Measurements from ENCODE around the gene PDZRN3. TPM values are rescaled to one million over a fixed set of nuclear protein-coding genes. Genes with fewer than 3 reads are reported as not detected.

The PDZRN3 gene
- total and polyA plus RNA-seq, 2 donors (not counting 3 experiments of a cell fraction or from before 2014, with no cell fraction given), result not detected

DNA sequence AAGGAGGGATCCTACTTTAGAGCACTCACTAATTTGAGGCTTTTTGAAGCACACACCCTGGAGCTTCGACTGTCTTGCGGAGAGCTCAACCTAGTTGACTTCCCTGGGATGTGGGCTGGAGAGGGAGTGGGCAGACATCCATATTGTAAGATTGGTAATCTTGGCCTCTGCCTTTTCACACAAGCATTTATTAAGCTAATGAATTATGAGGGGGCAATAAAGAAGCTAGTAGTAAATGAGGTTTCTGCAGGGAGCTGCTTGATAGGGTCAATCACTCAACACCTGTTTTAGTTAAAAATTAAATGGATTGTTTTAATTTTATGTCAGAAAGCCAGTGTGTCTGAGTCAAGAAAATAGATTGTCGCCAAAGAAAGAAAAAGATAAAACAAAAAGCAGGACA, 76.3 kb downstream of the PDZRN3 start:
- Histone ChIP-seq H4K20me1 (replicated peaks; ENCODE audit: control insufficient read depth, extremely low read depth, insufficient read depth, low read length) (no peaks in the 10 kb centered on the region), H3K27me3 (ENCODE audit: control insufficient read depth in 2 of 2, insufficient read depth in 2 of 2, low read length in 2 of 2) (no peaks in the 10 kb centered on the region), H3K9me3 (replicated peaks; ENCODE audit: control insufficient read depth, insufficient read depth, low read length) (no peaks in the 10 kb centered on the region), H3K36me3 (ENCODE audit: control insufficient read depth in 2 of 2, extremely low read depth in 1 of 2, insufficient read depth in 2 of 2, low read length in 2 of 2) (no peaks in the 10 kb centered on the region), H3K4me2 (ENCODE audit: insufficient read depth, low read length) (no peak overlapping the region), H3K79me2 (ENCODE audit: control insufficient read depth, insufficient read depth, low read length) (no peaks in the 10 kb centered on the region), H2AFZ (ENCODE audit: low read depth, low read length) (no peak overlapping the region), H3K27ac (ENCODE audit: insufficient read depth, low read depth, low read length) (no peak overlapping the region), H3K9me1 (replicated peaks; ENCODE audit: control insufficient read depth, extremely low read depth, insufficient read depth, low read length) (no peaks in the 10 kb centered on the region), H3K4me1 (ENCODE audit: control insufficient read depth, extremely low read depth, insufficient read depth, low read length) (no peaks in the 10 kb centered on the region), H3K4me3 (replicated peaks in 1 of 3; ENCODE audit: insufficient read depth in 1 of 3, low read depth in 1 of 3, low read length in 3 of 3) (no peak overlapping the region), H3K9ac (replicated peaks; ENCODE audit: extremely low read depth, insufficient read depth, low read length) (no peak overlapping the region)
- DNase-seq (ENCODE audit: low read depth, low spot score), result no peak
- FAIRE-seq, result no peak
- BruUV-seq (replicated peaks), result no TSS peak
- intact Hi-C loops (cut with micrococcal nuclease), result no loop called here
- POLR2A ChIA-PET, result no interaction called here
- CTCF ChIA-PET, result no interaction called here
- TF ChIP-seq FOS (IDR thresholded peaks at IDR 0.05; ENCODE audit: borderline replicate concordance, insufficient read depth, low read length) (no peak), POLR2AphosphoS5 (IDR thresholded peaks at IDR 0.05; ENCODE audit: insufficient read depth, low read depth, low read length) (no peak), MAX (IDR thresholded peaks at IDR 0.05; ENCODE audit: insufficient read depth, insufficient read length) (no peak), GATA2 (IDR thresholded peaks at IDR 0.05; ENCODE audit: insufficient read depth, insufficient read length, low read depth, low read length) (no peak), EZH2 (IDR thresholded peaks at IDR 0.05; ENCODE audit: borderline replicate concordance, low read depth, low read length, severe bottlenecking) (no peak), CTCF (IDR thresholded peaks at IDR 0.05; ENCODE audit: extremely low read depth in 1 of 2, insufficient read depth in 1 of 2, low read depth in 1 of 2, low read length in 2 of 2) (no peak), POLR2A (IDR thresholded peaks at IDR 0.05; ENCODE audit: low read depth, low read length) (no peak), MYC (IDR thresholded peaks at IDR 0.05; ENCODE audit: low read depth, low read length) (no peak), JUN (IDR thresholded peaks at IDR 0.05; ENCODE audit: borderline replicate concordance, insufficient read depth, insufficient read length, low read depth) (no peak)
- dilution Hi-C loops (cut with MboI; ENCODE audit: extremely low pct_ligation_motif_present, low sequenced_read_pairs), result no loop called here
